NT2/D1 (cell line): ENCODE data around the gene PPP2R3B.

Experiments used
- SUZ12 ChIP-seq: IDR thresholded peaks from 2 replicates; pipeline ENCODE4 v1.6.1; 2011; ENCODE audit not compliant: insufficient read length, insufficient read depth; ENCODE audit errors: extremely low read depth
- YY1 ChIP-seq: IDR thresholded peaks from 2 replicates; pipeline ENCODE4 v1.6.1; 2011; ENCODE audit not compliant: insufficient read length, insufficient read depth
- ZNF274 ChIP-seq: IDR thresholded peaks from 2 replicates; pipeline ENCODE4 v1.6.1; 2011; ENCODE audit warnings: mild to moderate bottlenecking, low read depth, low read length

GRCh38 chrX:338836-339400 lies 47.8 kb downstream of the PPP2R3B start:
- TF ChIP-seq ZNF274, result no peak
- no peak for TF ChIP-seq YY1
- TF ChIP-seq SUZ12, result no peak
